Stomach (tissue), 9 donors: ENCODE results near the gene AGAP1. TPM values are rescaled to one million over a fixed set of nuclear protein-coding genes. Genes with fewer than 3 reads are reported as not detected.

Experiments
- DNase-seq, 2 donors: peaks; one replicate each; pipeline versions ENCODE4 v3.0.0 to v3.0.0-alpha.2; 2013 to 2019
- H3K27ac ChIP-seq, 5 donors: fragments of 200-600 bp in 4 of 5; sonication (generic) in 4 of 5; one replicate each; pipeline ENCODE4 v1.5.1; 2013 to 2019; ENCODE audit warnings: mild to moderate bottlenecking in 1 of 5, moderate library complexity in 1 of 5
- H3K27me3 ChIP-seq, 3 donors: fragments of 200-600 bp; sonication (generic); one replicate each; pipeline ENCODE4 v1.5.1; 2017 to 2019; ENCODE audit warnings: mixed run types in 1 of 3
- H3K36me3 ChIP-seq, 4 donors: fragments of 200-600 bp; sonication (generic); 1 replicate in 3 of 4; 2 replicates in 1 of 4; pipeline ENCODE4 v1.5.1; 2016 to 2019
- H3K4me1 ChIP-seq, 4 donors: fragments of 200-600 bp; sonication (generic); one replicate each; pipeline ENCODE4 v1.5.1; 2016 to 2019
- H3K4me3 ChIP-seq, 4 donors: fragments of 200-600 bp; sonication (generic) in 3 of 4; one replicate each; pipeline ENCODE4 v1.5.1; 2016 to 2019; ENCODE audit warnings: mild to moderate bottlenecking in 1 of 4
- H3K9me3 ChIP-seq, 4 donors: fragments of 200-600 bp; sonication (generic); one replicate each; pipeline ENCODE4 v1.5.1; 2016 to 2019
- CTCF ChIP-seq, 7 experiments: fragments of 450-650 bp in 4 of 7; fragments of 200-600 bp in 3 of 7; sonication (generic) in 3 of 7; IDR thresholded peaks; one replicate each; pipeline ENCODE4 v1.5.1; 2016 to 2019; ENCODE audit warnings: antibody characterized with exemption in 7 of 7, control low read depth in 2 of 7, mild to moderate bottlenecking in 1 of 7
- EP300 ChIP-seq: sonication (generic); formaldehyde crosslinking; IDR thresholded peaks from one replicate; pipeline ENCODE4 v1.6.1; 2017; ENCODE audit warnings: antibody characterized with exemption
- POLR2A ChIP-seq, 4 donors: fragments of 450-650 bp; IDR thresholded peaks; one replicate each; pipeline ENCODE4 v1.6.1; 2016; ENCODE audit warnings: antibody characterized with exemption in 4 of 4, control low read depth in 2 of 4, mild to moderate bottlenecking in 1 of 4, moderate library complexity in 1 of 4
- POLR2AphosphoS5 ChIP-seq, 3 donors: sonication (generic); formaldehyde crosslinking; IDR thresholded peaks; one replicate each; pipeline ENCODE4 v1.6.1; 2016; ENCODE audit warnings: antibody characterized with exemption in 3 of 3
- WGBS, 5 donors: extraction: QIAGEN DNeasy Blood & Tissue Kit in 3 of 5; methylation state at CpG; one replicate each; pipeline versions ENCODE4 v1.1.5 to v1.1.7; 2013 to 2018; 5-methylcytosine and 5-hydroxymethylcytosine counted together
- intact Hi-C: fragments of 100-400 bp; cut with DNase I; formaldehyde crosslinking; loops from one replicate; pipeline ENCODE4 v1.15.1; 2023; ENCODE audit warnings: low total_unique reads
- polyA plus RNA-seq, 3 donors: library from polyadenylated mRNA; stranded (reverse); fragments of 200-250 nt; gene quantifications; one replicate each; pipeline ENCODE4 v1.2.3, GENCODE V29; 2013
- total RNA-seq, 5 donors: library from RNA; depleted of rRNA; stranded (reverse); fragments of >200 nt; gene quantifications; one replicate each; pipeline versions ENCODE4 v1.1.0 to v1.2.3, GENCODE V29; 2014 to 2016
- donor health status: healthy with polysubstance abuse.
- donor health status: Bipolar disorder and iron deficiency.
- donor health status: healthy.

Gene AGAP1
- total and polyA plus RNA-seq, 8 donors, result 4.2 to 139 (median 35.0) TPM

- WGBS, 5 donors, result 53 to 60% (median 56%) methylated on average over 22 of the region's 22 CpGs
- H3K27ac ChIP-seq, result peak overlapping the region in 4 of 5 donors; percentile 49 to 57 (median 54)
- no peak for TF ChIP-seq CTCF (IDR thresholded peaks at IDR 0.05)
- TF ChIP-seq POLR2A (IDR thresholded peaks at IDR 0.05), result no peak
- TF ChIP-seq POLR2AphosphoS5 (IDR thresholded peaks at IDR 0.05), result peak; percentile 44 to 83 (median 59)
- peak; percentile 31 for TF ChIP-seq EP300
- peak; percentile 50 to 93 for DNase-seq
- intact Hi-C loops, result no loop called here
- no peak overlapping the region for H3K4me3 ChIP-seq
- H3K36me3 ChIP-seq, result no peaks in the 10 kb centered on the region
- peaks cover 0 to 24% (median 12%) of the 10 kb centered on the region in 4 donors for H3K4me1 ChIP-seq
- no peaks in the 10 kb centered on the region for H3K27me3 ChIP-seq
- H3K9me3 ChIP-seq, result no peaks in the 10 kb centered on the region
These were observed 111.6 kb downstream of the AGAP1 start for GRCh38 chr2:235605312-235606003.

GRCh38 chr2:235606004-235606715, 112.3 kb downstream of the AGAP1 start:
- Histone ChIP-seq H3K36me3 (no peaks in the 10 kb centered on the region), H3K4me1 (peaks cover 0 to 20% (median 12%) of the 10 kb centered on the region in 4 donors), H3K27me3 (no peaks in the 10 kb centered on the region), H3K4me3 (no peak overlapping the region), H3K9me3 (no peaks in the 10 kb centered on the region), H3K27ac (peak overlapping the region in 4 of 5 donors; percentile 15 to 55 (median 50))
- intact Hi-C loops, result no loop called here
- 68 to 78% (median 74%) methylated on average over 10 of the region's 10 CpGs for WGBS, 5 donors
- TF ChIP-seq POLR2A (IDR thresholded peaks at IDR 0.05) (no peak), EP300 (no peak), CTCF (IDR thresholded peaks at IDR 0.05) (no peak), POLR2AphosphoS5 (IDR thresholded peaks at IDR 0.05) (no peak)
- no peak for DNase-seq

- Histone ChIP-seq H3K27me3 (no peaks in the 10 kb centered on the region), H3K4me3 (no peak overlapping the region), H3K9me3 (no peaks in the 10 kb centered on the region), H3K27ac (no peak overlapping the region), H3K36me3 (no peaks in the 10 kb centered on the region), H3K4me1 (peaks cover 0 to 18% (median 9%) of the 10 kb centered on the region in 4 donors)
- WGBS, 5 donors, result 79 to 85% (median 81%) methylated on average over 16 to 18 of the region's 18 CpGs
- intact Hi-C loops, result no loop called here
- TF ChIP-seq CTCF (IDR thresholded peaks at IDR 0.05) (no peak), POLR2A (IDR thresholded peaks at IDR 0.05) (no peak), POLR2AphosphoS5 (IDR thresholded peaks at IDR 0.05) (no peak), EP300 (no peak)
- no peak for DNase-seq
These were observed 113.8 kb downstream of the AGAP1 start for GRCh38 chr2:235607546-235608199.

GRCh38 chr2:235608200-235608887, 114.5 kb downstream of the AGAP1 start:
- Histone ChIP-seq H3K9me3 (no peaks in the 10 kb centered on the region), H3K4me3 (no peak overlapping the region), H3K27me3 (no peaks in the 10 kb centered on the region), H3K27ac (peak overlapping the region in 1 of 5 donors; percentile 31), H3K4me1 (peaks cover 0 to 18% (median 9%) of the 10 kb centered on the region in 4 donors), H3K36me3 (no peaks in the 10 kb centered on the region)
- TF ChIP-seq POLR2AphosphoS5 (IDR thresholded peaks at IDR 0.05) (no peak), CTCF (IDR thresholded peaks at IDR 0.05) (no peak), POLR2A (IDR thresholded peaks at IDR 0.05) (no peak), EP300 (no peak)
- peak in 1 of 2 donors; percentile 75 for DNase-seq
- 79 to 90% (median 82%) methylated on average over 12 to 14 of the region's 14 CpGs for WGBS, 5 donors
- intact Hi-C loops, result no loop called here
